Stimulated activated CD4-positive, alpha-beta T cell treated with anti-CD3 and anti-CD28 coated beads, Interleukin-12 subunit alpha, Interleukin-12 subunit beta, amount 100 ng/mL, for 48 hours (primary cell): ENCODE data around the gene DNAI1.

Experiments used
- DNase-seq, 3 donors: peaks; one replicate each; pipeline ENCODE4 v3.0.0-alpha.2; 2020; ENCODE audit warnings: low read depth in 2 of 3, low spot score in 1 of 3

DNAI1 gene

DNA sequence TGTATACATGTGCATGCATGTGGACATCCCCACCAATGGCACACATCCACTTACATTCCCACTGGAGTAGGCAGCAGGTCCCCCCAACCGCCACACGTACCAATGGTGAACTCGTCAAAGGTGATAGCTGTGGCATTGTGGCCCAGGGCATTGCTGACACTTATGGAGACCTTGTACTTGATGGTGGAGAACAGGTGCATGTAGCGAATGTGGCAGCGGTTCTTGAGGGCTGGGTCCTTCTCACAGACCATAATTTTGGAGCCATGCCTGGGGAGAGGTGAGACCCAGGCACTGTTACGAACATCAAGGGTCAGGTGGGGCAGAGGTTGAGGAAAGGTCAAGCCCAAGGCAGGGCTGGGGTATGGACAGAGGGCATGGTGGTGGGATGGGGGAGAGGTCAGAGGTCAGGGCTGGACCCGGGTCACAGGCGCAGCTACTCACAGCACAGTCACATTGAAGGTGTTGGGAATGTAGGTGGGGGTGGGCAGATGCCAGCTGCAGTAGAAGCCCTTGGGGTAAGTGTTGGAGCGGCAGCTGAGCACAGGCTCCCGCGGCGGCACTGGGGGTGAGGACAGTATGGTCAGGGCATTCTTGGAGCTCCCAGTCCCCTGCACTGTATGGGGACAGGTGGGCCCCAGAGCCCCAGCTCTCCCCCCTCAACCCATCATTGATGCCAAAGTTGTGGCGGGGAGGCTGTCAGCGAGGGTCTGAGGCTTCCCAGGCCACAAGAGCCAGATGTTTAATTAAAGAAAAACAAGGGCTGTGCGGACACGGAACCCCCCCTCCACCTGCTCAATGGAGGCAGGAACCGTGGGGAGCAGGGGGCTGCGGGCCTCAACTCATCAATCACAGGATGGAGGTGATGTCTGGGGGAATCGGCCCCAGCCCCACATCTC lies 99.1 kb downstream of the DNAI1 start:
- DNase-seq, result no peak

GRCh38 chr9:34558364-34558763 lies 99.8 kb downstream of the DNAI1 start:
- DNase-seq, result no peak

DNA sequence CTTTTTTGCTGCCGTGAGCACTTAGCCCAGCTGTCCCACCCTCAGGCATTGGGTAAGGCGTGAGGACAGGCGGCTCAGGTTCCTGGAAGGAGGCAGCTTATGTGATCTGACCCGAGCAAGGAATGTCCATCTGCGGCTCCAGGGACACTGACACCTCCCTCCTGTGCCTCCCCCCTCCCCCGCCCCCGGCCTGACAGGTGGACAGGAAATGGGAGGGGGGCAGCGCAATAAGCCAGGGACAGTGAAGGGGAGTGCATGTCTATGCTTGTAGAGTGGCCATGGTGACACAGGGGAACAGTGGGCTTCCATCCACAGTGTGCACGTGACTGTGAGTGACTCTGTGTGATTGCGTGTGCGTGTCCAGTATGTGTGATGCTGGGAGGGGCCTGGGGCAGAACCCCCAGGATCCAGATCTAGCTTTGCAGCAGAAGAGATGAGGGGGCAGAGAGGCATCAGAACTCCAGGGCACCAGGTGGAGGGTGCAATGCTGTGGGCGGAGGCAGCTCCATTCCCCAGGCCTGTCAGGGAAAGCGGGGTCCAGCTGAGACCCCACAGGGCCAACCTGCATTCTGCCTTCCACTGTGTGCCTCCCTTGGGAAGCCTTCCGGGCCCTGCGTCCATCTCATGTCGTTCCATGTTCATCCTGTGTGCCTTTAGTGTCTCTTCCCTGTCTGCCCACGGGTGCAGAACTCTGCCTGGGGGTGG lies 100.5 kb downstream of the DNAI1 start:
- no peak for DNase-seq

DNA sequence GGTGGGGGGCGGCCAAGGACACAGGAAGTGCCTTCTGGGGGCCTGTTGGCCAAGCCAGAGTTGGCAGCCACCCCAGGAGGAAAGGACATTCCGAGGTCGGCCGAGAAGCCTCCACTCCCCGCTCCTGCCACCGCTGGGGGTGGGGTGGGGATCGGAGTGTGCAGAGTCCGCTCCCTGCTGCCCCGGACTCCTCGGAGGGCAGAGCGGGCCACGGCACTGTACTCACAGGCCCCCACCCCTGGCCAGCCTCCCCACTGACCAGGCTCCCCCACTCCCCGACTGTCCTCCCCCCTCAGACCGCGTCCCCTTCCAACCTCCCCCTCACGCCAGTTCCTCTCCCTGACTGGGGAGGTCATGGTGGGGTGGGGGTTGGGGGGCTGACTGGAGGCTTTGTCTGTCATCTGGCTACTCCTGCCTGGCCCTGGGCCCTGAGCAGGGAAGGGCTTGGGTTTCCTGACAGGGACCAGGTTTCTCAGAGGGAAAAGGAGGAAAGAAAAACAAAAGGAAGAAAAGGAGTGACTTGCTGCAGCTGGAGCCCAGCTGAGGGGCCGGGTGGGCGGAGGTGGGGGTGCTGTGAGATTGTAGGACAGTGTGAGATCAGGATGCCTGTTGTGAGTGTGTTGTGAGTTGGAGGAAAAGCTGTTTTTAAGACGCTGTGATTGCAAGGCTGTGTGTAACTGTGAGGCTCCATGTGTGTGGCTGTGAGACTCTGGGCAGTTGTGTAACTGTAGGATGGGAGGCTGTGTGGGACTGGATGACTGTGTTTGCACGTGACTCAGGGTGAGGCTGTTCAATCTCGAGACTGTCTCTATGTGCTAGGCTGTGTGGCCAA lies 101.2 kb downstream of the DNAI1 start:
- no peak for DNase-seq

DNA sequence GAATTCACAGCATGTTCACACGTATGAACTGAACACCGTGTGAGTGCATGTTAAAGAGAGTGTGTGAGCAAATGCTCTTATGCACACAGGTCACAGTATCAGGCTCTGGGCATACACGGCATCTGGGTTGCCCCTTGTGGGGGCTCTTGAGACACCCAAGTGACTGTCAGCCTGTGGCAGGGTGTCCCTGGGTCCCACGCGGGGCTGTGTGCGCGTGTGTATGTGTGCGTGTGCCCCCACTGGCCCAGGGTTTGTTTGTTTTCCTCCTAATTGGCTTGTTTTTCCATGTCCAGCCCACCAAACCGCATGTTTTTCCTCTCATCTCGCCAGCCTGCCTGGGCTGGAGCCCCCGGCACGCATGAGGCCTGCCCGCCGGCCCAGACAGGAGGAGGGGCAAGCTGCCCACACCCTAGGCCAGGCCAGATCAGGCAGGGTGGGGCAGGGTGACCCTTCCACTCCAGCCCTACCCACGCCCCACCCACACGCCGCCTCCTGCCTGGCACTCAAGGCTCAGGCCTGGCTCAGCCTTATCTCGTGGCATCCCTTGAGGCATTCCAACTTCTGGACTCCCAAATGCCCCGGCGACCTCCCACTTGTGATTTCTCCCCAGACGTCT lies 102.1 kb downstream of the DNAI1 start:
- DNase-seq, result no peak

DNA sequence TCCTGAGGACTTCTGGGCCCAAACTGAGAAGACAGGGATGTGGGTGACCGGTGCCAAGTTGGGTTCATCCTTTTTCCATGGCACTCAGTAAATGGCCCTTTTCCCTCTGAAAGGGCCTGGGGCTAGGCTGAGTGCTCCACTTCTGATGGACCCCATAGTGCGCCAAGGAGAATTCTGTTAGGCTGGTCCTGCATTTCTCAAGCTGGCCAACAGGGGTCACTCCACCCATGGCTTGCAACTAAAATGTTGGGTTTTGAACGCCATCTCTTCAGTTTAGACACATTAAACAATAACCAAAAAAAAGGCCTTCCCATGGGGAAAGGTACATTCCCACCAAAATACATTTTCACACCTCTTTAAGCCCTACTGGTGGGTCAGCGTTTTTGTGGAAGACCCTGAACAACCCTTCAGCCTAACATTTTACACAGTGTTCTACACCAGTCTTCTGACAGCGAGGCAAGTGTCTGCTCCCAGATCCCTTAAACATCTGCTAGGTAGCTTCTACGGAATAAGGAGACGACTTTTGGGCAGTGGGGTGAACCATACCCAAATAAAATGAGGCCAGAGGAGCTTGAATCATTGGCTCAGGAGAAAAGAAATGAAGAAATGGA lies 103.6 kb downstream of the DNAI1 start:
- peak; percentile 13 to 41 (median 19) for DNase-seq

- no peak for DNase-seq
Measured at GRCh38 chr9:34563262-34563661, 104.7 kb downstream of the DNAI1 start.

- no peak for DNase-seq
Measured at GRCh38 chr9:34564617-34565016, 106.0 kb downstream of the DNAI1 start.

DNA sequence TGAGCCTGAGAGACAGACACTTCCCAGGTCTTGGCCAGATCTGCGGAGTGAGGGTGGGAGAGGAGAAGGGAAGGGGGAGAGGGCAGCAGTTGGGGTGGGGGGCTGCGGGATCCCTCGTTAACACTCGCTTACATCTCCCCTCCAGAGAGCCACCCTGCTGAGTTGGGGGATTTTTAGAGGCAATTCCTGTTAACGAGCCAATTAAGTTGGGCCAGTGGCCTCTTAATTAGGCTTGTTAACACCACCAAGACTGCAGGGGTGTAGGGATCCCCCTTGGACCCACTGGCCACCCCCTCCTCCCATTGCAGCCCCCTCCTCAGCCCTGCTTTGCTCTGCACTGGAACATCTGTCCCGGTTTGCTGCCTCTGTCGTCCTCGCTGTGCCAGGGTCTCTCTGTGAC lies 107.3 kb downstream of the DNAI1 start:
- DNase-seq, result no peak

DNA sequence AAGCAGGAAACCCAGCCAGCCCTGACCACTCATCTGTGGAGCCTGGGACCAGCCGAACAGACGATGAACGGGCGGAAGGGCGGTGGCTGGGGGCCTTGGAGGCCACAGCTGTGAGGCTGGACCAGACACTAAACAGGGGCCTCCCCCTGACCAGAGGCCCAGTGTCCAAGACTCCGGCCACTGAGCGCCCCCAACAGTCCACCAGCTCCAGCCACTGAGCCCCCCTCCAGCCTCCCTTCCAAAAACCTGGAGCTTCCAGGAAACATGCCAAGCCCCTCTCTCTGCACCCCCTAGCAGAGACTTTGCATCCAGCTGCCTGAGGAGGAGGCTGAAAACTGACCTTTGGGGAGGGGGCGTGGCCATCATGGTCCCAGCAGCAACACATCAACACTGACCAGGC lies 107.7 kb downstream of the DNAI1 start:
- DNase-seq, result no peak

DNA sequence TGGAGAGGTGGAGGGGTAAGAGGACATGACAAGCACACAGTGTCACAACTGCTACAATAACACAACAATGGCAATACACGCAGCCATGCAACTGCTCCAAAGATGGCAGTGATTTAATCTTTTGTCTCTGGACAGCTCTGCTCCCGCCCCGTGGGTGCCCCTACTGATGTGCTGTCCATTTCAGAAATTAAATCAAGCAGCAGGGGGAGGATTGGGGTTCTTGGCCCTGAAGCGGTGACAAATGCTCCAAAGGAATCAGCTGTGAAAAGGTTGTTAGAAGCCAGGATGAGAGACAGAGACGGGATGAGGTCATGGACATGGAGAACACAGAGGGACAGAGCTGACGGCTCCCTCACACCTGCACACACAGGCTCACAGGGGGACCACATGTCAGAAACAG lies 108.4 kb downstream of the DNAI1 start:
- DNase-seq, result no peak

GRCh38 chr9:34568133-34568532 lies 109.5 kb downstream of the DNAI1 start:
- no peak for DNase-seq

GRCh38 chr9:34568774-34569173 lies 110.2 kb downstream of the DNAI1 start:
- DNase-seq, result no peak

DNA sequence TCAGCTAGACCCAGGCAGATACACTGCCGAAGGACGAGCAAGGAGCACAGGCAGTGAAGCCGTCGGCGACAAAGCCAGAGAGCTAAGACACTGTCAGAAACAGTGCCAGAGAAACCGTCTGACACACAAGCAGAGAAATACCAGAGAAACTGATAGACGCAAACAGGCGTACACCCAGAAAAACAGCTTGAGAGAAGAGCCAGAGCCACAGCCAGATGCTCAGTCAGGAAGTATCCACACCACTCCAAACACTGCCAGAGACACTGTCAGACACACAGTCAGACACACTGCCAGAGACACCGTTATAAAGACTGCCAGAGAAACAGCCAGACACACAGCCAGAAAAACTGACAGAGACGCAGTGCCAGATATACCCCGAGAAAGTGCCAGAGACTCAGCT lies 111.8 kb downstream of the DNAI1 start:
- DNase-seq, result no peak
